Endometrium (tissue), 2 donors: ENCODE measurements around the gene SLC38A11.
A peak's percentile ranks its signal among the peaks of the same experiment; 100 is the strongest.

ENCODE experiments used
- FAIRE-seq: peaks from 2 replicates; lab custom pipeline; 2012; peaks lifted over from hg19 to GRCh38; lab: Jason Lieb, UNC
- donor health status: control.
- donor health status: control.

Gene SLC38A11

DNA sequence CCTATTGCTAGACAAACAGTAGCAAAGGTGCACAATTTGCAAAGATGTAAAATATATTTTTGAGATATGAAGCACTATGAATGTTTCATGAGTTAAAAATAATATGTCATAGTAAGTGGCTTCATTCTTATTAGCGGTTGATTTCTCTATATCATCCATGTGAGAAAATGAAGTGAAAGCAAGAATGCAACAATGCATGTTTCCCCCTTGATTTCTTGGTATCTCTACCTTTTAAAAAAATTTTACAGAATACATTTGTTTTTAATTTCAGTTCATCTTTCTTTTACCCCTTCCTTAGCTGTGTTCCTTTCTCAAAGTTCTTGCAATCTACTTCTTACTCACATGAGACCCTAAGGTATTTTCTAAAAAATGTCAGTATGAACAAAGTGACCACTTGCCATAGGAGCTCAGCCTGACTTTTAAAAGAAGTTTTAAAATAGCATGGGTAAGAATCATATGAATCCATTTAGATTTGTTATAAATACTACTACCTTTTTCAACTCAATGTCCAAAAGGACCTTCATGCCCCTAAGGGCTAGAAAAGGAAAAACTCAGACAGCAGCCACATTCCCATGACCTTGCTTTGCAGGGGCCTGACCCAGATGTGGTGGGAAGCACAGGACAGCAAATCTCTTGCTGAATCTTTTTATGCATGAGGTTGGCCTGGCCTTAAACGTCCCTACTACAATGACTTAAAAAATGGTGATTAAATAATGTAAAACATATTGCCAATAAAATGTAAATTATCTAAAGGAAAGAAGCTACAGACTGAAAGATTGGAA is 14.8 kb upstream of the SLC38A11 start:
- no peak for FAIRE-seq

DNA sequence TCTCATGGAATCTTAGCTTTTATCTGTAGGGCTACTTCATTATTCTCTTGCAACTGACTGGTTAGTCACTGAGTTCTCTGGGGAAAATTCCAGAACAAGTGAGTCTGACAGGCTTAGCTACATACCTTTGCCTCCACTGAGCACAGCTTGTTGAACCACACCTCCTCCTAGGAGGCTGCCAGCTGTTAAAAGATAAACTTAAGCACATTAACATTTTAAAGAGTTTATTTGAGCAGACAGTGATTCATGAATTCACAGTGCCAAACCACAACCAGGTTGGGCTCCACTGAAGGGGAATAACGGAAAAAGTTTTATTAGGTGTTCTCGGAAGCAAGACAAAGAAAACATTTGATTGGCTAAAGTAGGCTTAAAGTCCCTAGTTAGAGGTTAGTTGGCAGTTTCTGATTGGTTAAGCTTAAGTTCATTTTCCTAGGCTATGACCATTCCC is 12.5 kb upstream of the SLC38A11 start:
- FAIRE-seq = no peak

GRCh38 chr2:164967361-164967760 is 12.0 kb upstream of the SLC38A11 start:
- FAIRE-seq = no peak

DNA sequence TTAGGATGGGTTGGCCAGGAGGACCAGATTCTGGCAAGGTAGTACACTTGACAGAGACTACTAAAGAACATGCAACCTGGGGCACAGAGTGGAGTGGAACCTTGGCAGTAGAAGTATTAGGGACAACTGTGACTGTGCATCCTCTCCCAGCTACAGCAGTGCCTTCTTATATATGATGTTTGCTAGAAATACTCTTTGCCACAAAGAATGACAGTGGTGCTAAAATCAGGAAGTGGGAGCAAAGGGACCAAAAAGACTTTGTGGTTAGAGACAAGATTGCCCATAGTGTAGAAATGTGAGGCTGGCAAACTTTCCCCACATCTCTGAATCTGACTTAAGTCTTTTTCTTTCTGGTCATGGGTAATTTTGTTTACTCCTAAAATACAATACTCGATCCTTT is 9.4 kb upstream of the SLC38A11 start:
- no peak for FAIRE-seq

- no peak for FAIRE-seq
Measured at GRCh38 chr2:164960159-164960558, 4.8 kb upstream of the SLC38A11 start.

DNA sequence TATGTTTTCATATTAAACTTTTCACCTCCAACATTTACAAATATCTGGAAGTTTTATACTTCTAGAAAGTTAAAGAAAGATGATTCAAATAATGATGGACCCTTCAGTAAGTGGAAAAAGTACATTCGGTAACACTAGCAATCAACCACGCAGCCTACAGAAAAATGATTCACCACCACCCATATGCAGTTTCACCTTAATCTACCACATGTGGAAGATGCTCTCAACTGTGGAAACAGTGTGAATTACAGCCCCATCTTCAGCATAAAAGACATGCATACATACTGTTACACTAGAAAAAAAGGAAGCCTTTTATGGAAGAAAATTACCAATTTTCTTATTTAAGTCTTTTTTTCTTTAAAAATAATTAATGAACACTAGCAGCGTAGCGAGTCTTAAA is 1.1 kb downstream of the SLC38A11 start:
- FAIRE-seq = no peak

DNA sequence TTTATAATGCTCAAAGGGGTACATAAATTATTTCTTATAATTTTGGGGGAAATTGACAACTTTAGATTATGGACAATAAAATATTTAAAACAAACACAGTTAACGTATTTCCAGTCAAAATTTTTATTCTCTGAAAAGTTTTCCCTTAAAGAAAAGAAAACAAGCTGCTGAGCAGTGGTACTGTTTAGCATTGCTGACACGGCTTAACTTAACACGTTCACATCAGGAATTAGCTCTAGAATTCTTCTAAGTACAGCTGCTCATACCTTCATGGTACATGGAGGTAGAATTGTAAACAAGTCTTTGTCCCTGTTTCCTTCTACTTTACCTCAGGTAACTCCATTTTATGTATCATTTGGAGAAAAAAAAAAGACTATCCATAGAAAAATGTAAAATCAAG is 2.0 kb downstream of the SLC38A11 start:
- no peak for FAIRE-seq

DNA sequence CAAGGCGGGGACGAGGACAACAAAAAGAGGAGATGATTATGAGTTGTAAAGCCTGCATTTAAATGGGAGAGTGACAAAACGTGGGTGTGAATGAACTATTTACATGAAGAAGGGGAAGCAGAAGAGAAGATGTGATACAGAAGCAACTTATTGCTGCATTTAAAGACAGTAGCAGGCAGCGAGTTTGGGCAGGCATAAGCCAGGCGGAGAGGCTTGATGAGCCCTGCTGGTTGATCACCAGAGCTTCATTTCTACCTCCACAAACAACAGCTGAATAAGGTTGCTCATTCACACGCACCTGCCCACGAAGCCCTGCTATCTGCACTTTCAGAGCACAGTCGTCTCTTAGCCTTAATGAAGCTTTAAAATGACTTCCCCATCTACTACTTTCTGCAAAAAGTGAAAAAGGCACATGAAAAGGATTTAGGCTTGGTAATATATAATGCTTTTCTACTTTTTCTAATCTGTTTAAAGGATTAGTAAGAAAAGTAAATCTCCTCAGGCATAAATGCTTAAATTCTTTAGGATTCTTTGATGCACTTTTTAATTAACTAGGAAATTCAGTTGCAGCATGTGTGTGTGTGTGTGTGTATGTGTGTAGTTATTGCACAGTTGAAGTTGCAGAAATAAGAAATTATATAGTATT is 3.1 kb downstream of the SLC38A11 start:
- no peak for FAIRE-seq

DNA sequence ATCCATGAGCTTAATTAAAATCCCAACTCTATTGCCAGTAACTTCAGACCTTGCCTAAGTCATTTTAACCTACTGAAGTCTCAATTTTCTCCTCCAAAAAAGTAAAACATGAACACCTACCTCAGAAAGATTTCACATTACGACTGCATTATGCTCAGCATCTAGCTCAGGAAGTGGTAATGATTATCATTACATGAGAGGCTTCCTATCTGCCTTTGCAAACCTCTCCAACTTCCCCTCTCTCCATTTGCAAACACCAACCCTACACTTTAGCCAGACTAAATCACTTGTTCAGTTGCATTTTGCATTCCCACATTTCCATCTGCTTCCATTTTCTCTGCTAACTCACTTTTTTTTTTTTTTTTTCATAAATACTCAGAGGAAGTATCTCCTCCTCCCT is 6.8 kb downstream of the SLC38A11 start:
- no peak for FAIRE-seq

GRCh38 chr2:164947281-164947680 is 8.0 kb downstream of the SLC38A11 start:
- no peak for FAIRE-seq

GRCh38 chr2:164943289-164943688 is 12.0 kb downstream of the SLC38A11 start:
- FAIRE-seq = no peak

- no peak for FAIRE-seq
Measured at GRCh38 chr2:164937864-164938401, 17.4 kb downstream of the SLC38A11 start.

DNA sequence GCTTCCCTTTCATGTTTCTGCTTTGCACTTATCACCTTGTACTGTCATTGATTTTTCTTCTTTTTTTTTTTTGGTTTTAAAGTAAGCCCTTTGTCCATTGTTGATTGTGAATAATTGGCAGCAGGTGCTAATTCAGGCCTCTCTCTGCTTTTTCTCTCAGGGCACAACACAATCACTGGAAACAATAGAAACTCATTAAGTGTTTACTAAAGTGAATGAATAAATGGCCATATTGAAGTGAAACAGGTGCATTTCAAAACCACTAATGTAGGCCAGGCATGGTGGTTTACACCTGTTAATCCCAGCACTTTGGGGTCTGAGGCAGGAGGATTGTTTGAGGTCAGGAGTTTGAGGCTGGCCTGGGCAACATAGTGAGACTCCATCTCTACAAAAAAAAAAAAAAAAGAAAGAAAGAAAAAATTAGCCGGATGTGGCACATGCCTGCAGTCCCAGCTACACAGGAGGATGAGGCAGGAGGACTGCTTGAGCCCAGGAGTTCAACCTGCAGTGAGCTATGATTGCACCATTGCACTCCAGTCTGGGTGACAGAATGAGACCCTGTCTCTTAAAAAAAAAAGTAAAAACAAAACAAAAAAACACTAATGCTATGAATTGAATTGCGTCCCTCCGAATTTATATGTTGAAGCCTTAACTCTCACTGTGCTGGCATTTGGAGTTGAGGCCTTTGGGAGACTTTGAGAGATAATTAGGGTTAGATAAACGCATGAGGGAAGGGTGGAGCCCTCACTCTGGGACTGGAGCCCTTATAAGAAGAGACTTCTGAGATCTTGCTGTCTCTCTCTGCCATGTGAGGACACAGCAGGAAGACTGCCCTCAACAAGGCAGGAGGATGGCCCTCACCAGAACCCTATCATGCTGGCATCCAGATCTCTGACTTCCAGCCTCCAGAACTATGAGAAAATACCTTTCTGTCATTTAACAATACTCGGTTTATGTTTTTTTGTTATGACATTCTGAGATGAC is 19.9 kb downstream of the SLC38A11 start:
- FAIRE-seq = no peak

DNA sequence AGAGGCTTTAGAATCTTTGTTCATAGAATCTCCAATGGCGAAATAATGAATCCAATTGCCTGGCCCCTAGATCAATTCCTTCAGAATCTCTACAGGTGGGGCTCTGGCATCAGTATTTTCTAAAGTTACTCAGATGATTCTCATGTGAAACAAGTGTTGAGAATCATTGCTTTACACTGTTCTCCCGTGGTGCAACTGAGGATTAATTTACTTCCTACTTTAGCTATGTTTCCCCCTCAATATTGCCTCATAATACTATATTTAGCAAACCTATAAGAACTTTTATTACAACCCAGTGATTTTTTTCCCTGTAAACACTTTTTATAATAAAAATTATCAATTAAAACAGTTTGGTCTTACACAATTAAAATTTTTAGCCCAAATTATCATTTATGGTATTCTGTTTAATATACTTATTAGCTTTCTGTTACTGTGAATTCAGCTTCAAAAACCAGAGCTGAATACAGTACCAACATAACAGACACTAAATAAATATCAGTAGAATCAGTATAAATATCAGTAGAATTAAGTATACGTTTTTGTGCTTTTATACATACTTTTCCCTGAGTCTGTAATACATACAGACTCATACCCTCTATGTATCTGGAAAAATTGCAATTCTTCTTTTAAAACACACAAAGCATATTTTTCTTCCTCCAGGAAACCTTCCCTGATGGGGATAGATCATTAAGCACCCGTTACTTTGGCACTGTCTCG is 20.8 kb downstream of the SLC38A11 start:
- FAIRE-seq = no peak

GRCh38 chr2:164933671-164934189 is 21.6 kb downstream of the SLC38A11 start:
- FAIRE-seq = no peak

DNA sequence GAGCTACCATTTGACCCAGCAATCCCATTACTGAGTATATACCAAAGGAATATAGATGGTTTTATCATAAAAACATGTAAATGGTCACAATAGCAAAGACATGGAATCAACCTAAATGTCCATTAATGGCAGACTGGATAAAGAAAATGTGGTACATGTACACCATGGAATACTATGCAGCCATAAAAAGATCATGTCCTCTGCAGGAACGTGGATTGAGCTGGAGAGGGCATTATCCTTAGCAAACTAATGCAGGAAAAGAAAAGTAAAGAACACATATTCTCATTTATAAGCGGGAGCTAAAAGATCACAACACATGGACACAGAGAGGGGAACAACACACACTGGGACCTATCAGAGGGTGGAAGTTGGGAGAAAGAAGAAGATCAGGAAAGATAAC is 22.9 kb downstream of the SLC38A11 start:
- FAIRE-seq = no peak

GRCh38 chr2:164928101-164928673 is 27.1 kb downstream of the SLC38A11 start:
- FAIRE-seq = no peak

GRCh38 chr2:164922134-164922533 is 33.2 kb downstream of the SLC38A11 start:
- no peak for FAIRE-seq

DNA sequence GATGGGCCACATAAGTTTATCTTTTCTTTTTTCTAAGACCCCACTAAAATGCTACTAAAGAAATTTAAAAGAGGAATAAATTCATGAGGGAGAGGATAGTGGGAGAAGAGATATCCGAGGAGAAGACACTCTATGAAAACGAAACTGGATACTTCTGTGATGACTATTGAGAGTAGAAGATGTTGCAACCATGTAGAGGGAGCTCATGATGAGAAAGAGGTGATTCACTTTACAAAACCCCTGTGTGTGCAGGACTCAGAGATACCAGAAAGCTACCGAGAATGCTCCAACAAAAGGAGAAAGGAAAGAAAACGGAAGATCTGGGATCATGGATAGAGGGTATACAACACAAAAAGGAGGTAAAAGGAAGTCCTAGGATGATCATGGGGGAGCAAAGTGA is 34.9 kb downstream of the SLC38A11 start:
- FAIRE-seq = no peak

- peak; percentile 75 for FAIRE-seq
Measured at GRCh38 chr2:164917296-164917903, 37.9 kb downstream of the SLC38A11 start.

- FAIRE-seq = no peak
Measured at GRCh38 chr2:164915566-164915965, 39.8 kb downstream of the SLC38A11 start.
